NCI-H2107 (cell line): ENCODE results near the gene KAT8.
"Not testable (repeated sequence)": the region's sequence is repeated elsewhere in the genome, so short reads cannot be mapped to it uniquely, and the experiment has no call there.

ENCODE experiments used
- DNase-seq: peaks from one replicate; lab custom pipeline; 2025; lab: John Stamatoyannopoulos, UW

KAT8 gene

GRCh38 chr16:31083981-31084380, 33.5 kb upstream of the KAT8 start:
- DNase-seq = no peak

GRCh38 chr16:31084584-31085302, 32.7 kb upstream of the KAT8 start:
- no peak for DNase-seq

- no peak for DNase-seq
Observed at GRCh38 chr16:31085411-31085810, 32.1 kb upstream of the KAT8 start.

- DNase-seq = no peak
Observed at GRCh38 chr16:31085873-31086628, 31.4 kb upstream of the KAT8 start.

- DNase-seq = no peak
Observed at GRCh38 chr16:31086629-31086906, 30.9 kb upstream of the KAT8 start.

GRCh38 chr16:31087481-31087880, 30.0 kb upstream of the KAT8 start:
- no peak for DNase-seq

GRCh38 chr16:31087971-31088370, 29.5 kb upstream of the KAT8 start:
- DNase-seq = no peak

- no peak for DNase-seq
Observed at GRCh38 chr16:31088459-31089183, 28.8 kb upstream of the KAT8 start, which contains the start of gene PRSS53. PRSS53 (minus strand) TSS chr16:31088943; CDS start chr16:31088809, 134 bp downstream.

GRCh38 chr16:31089199-31089598, 28.3 kb upstream of the KAT8 start:
- no peak for DNase-seq

- DNase-seq = no peak
Observed at GRCh38 chr16:31090540-31090939, 26.9 kb upstream of the KAT8 start.

- DNase-seq = no peak
Observed at GRCh38 chr16:31092330-31092729, 25.1 kb upstream of the KAT8 start.

GRCh38 chr16:31093132-31093703, 24.2 kb upstream of the KAT8 start:
- peak; percentile 8 for DNase-seq

- no peak for DNase-seq
Observed at GRCh38 chr16:31094088-31094423, 23.4 kb upstream of the KAT8 start.

GRCh38 chr16:31094424-31095120, 22.9 kb upstream of the KAT8 start, which contains the start of gene VKORC1:
VKORC1 (minus strand) TSS chr16:31094797; CDS start chr16:31094729, 68 bp downstream.
- peak; percentile 89 for DNase-seq

- no peak for DNase-seq
Observed at GRCh38 chr16:31099860-31100638, 17.4 kb upstream of the KAT8 start.

- not testable (repeated sequence) for DNase-seq
Observed at GRCh38 chr16:31100876-31101641, 16.4 kb upstream of the KAT8 start.

GRCh38 chr16:31105677-31106213, 11.7 kb upstream of the KAT8 start:
- DNase-seq = no peak

GRCh38 chr16:31106509-31107464, 10.7 kb upstream of the KAT8 start:
- no peak for DNase-seq

GRCh38 chr16:31107465-31107867, 10.0 kb upstream of the KAT8 start:
- DNase-seq = no peak
